H9 (cell line): ENCODE results near the gene RRAS. TPM values are rescaled to one million over a fixed set of nuclear protein-coding genes. Genes with fewer than 3 reads are reported as not detected.
A peak's percentile ranks its signal among the peaks of the same experiment; 100 is the strongest.

ENCODE experiments used
- DNase-seq: peaks from one replicate; pipeline ENCODE4 v3.0.0-alpha.2; 2017
- H2AFZ ChIP-seq: one replicate; pipeline ENCODE4 v1.6.1; 2013; ENCODE audit warnings: mild to moderate bottlenecking, low read length, control low read depth, moderate library complexity
- H2AK5ac ChIP-seq: 2 replicates; pipeline ENCODE4 v1.6.1; 2013; ENCODE audit warnings: low read length, control low read depth, mixed read lengths; ENCODE audit not compliant: insufficient read length
- H2BK120ac ChIP-seq: one replicate; pipeline ENCODE4 v1.6.1; 2013; ENCODE audit warnings: low read depth, mild to moderate bottlenecking, low read length, control low read depth, inconsistent platforms; ENCODE audit not compliant: poor library complexity, severe bottlenecking
- H2BK12ac ChIP-seq: 2 replicates; pipeline ENCODE4 v1.6.1; 2013; ENCODE audit warnings: low read length, control low read depth, mixed read lengths, low read depth; ENCODE audit not compliant: insufficient read length
- H2BK15ac ChIP-seq: 2 replicates; pipeline ENCODE4 v1.6.1; 2013; ENCODE audit warnings: low read depth, low read length, control low read depth
- H2BK20ac ChIP-seq: one replicate; pipeline ENCODE4 v1.6.1; 2013; ENCODE audit warnings: low read depth, mild to moderate bottlenecking, low read length, control low read depth, inconsistent platforms; ENCODE audit not compliant: poor library complexity, severe bottlenecking
- H2BK5ac ChIP-seq: 2 replicates; pipeline ENCODE4 v1.6.1; 2013; ENCODE audit warnings: low read length, control low read depth, mixed read lengths; ENCODE audit not compliant: insufficient read length
- H3K14ac ChIP-seq: 2 replicates; pipeline ENCODE4 v1.6.1; 2013; ENCODE audit warnings: low read length, control low read depth; ENCODE audit not compliant: insufficient read depth
- H3K18ac ChIP-seq: 2 replicates; pipeline ENCODE4 v1.6.1; 2013; ENCODE audit warnings: low read depth, mild to moderate bottlenecking, mixed read lengths, low read length, control low read depth; ENCODE audit not compliant: insufficient read length
- H3K23ac ChIP-seq: 2 replicates; pipeline ENCODE4 v1.6.1; 2013; ENCODE audit warnings: low read length, control low read depth, mixed read lengths, low read depth; ENCODE audit not compliant: insufficient read length
- H3K23me2 ChIP-seq: 2 replicates; pipeline ENCODE4 v1.6.1; 2013; ENCODE audit warnings: low read depth, mild to moderate bottlenecking, mixed read lengths, low read length, control low read depth; ENCODE audit not compliant: insufficient read length, poor library complexity, severe bottlenecking
- H3K27ac ChIP-seq: 2 replicates; pipeline ENCODE4 v1.5.1; 2013; ENCODE audit warnings: low read length, control low read depth, mixed read lengths, low read depth; ENCODE audit not compliant: insufficient read length
- H3K27me3 ChIP-seq: 2 replicates; pipeline ENCODE4 v1.6.1; 2013; ENCODE audit warnings: low read length, control low read depth, inconsistent platforms; ENCODE audit not compliant: insufficient read depth
- H3K4ac ChIP-seq: 2 replicates; pipeline ENCODE4 v1.6.1; 2013; ENCODE audit warnings: low read depth, mild to moderate bottlenecking, control low read depth, inconsistent platforms, low read length, moderate library complexity
- H3K4me1 ChIP-seq: 2 replicates; pipeline ENCODE4 v1.6.1; 2013; ENCODE audit warnings: low read length, control low read depth, inconsistent platforms; ENCODE audit not compliant: insufficient read depth
- H3K4me2 ChIP-seq: 2 replicates; pipeline ENCODE4 v1.6.1; 2013; ENCODE audit warnings: low read length, control low read depth, mixed read lengths; ENCODE audit not compliant: insufficient read length, insufficient read depth
- H3K56ac ChIP-seq: 2 replicates; pipeline ENCODE4 v1.6.1; 2013; ENCODE audit warnings: low read depth, mild to moderate bottlenecking, mixed read lengths, low read length, control low read depth; ENCODE audit not compliant: insufficient read length
- H3K79me1 ChIP-seq: 2 replicates; pipeline ENCODE4 v1.6.1; 2013; ENCODE audit warnings: low read depth, mild to moderate bottlenecking, moderate library complexity, low read length, control low read depth, inconsistent platforms; ENCODE audit not compliant: insufficient read depth, poor library complexity, severe bottlenecking
- H3K79me2 ChIP-seq: 2 replicates; pipeline ENCODE4 v1.6.1; 2013; ENCODE audit warnings: low read length, control low read depth, inconsistent platforms; ENCODE audit not compliant: insufficient read depth
- H3K9ac ChIP-seq: 2 replicates; pipeline ENCODE4 v1.6.1; 2013; ENCODE audit warnings: low read length, control low read depth, mixed read lengths; ENCODE audit not compliant: insufficient read length; ENCODE audit errors: extremely low read depth
- H3K9me3 ChIP-seq: one replicate; pipeline ENCODE4 v1.6.1; 2013; ENCODE audit warnings: low read depth, low read length, inconsistent platforms; ENCODE audit not compliant: control insufficient read depth
- H3T11ph ChIP-seq: one replicate; pipeline ENCODE4 v1.6.1; 2013; ENCODE audit warnings: mild to moderate bottlenecking, low read length, control low read depth, inconsistent platforms
- H4K20me1 ChIP-seq: one replicate; pipeline ENCODE4 v1.6.1; 2013; ENCODE audit not compliant: control insufficient read depth, insufficient read length, insufficient read depth
- H4K5ac ChIP-seq: 2 replicates; pipeline ENCODE4 v1.6.1; 2013; ENCODE audit warnings: low read depth, mild to moderate bottlenecking, mixed read lengths, low read length, control low read depth; ENCODE audit not compliant: insufficient read length
- H4K8ac ChIP-seq: replicated peaks from 2 replicates; pipeline ENCODE4 v1.6.1; 2013; ENCODE audit warnings: low read length, control low read depth, mixed read lengths, low read depth; ENCODE audit not compliant: insufficient read length
- H4K91ac ChIP-seq: 2 replicates; pipeline ENCODE4 v1.6.1; 2013; ENCODE audit warnings: low read depth, mild to moderate bottlenecking, moderate library complexity, mixed read lengths, low read length, control low read depth; ENCODE audit not compliant: insufficient read length
- H3K27ac Mint-ChIP-seq, 3 experiments: 2 replicates in 2 of 3; 3 replicates in 1 of 3; pipeline ENCODE4 v1.8.0; 2020 to 2021; ENCODE audit warnings: mixed read lengths in 3 of 3, mild to moderate bottlenecking in 1 of 3, moderate library complexity in 1 of 3
- H3K27me3 Mint-ChIP-seq: 2 replicates; pipeline ENCODE4 v1.8.0; 2021; ENCODE audit warnings: low read depth, mild to moderate bottlenecking, moderate library complexity, mixed read lengths
- H3K36me3 Mint-ChIP-seq, 3 experiments: 2 replicates in 2 of 3; 3 replicates in 1 of 3; pipeline ENCODE4 v1.8.0; 2020 to 2021; ENCODE audit warnings: low read depth in 3 of 3, mixed read lengths in 3 of 3; ENCODE audit not compliant: insufficient read depth in 1 of 3
- H3K4me1 Mint-ChIP-seq, 2 experiments: 2 replicates each; pipeline ENCODE4 v1.8.0; 2020; ENCODE audit warnings: mixed read lengths in 2 of 2
- H3K4me3 Mint-ChIP-seq, 2 experiments: 2 replicates in 1 of 2; 3 replicates in 1 of 2; pipeline ENCODE4 v1.8.0; 2020 to 2021; ENCODE audit warnings: mild to moderate bottlenecking in 2 of 2, mixed read lengths in 2 of 2, moderate library complexity in 1 of 2
- H3K9me3 Mint-ChIP-seq, 2 experiments: 2 replicates in 1 of 2; 3 replicates in 1 of 2; pipeline ENCODE4 v1.8.0; 2020; ENCODE audit warnings: mild to moderate bottlenecking in 2 of 2, mixed read lengths in 2 of 2, moderate library complexity in 1 of 2
- WGBS: extraction: QIAGEN DNeasy Blood & Tissue Kit; methylation state at CpG from one replicate; pipeline ENCODE4 v1.1.7; 2013; ENCODE audit warnings: missing lambda C conversion rate, low lambda C conversion rate, mixed read lengths; ENCODE audit not compliant: insufficient read length; ENCODE audit errors: extremely low coverage; 5-methylcytosine and 5-hydroxymethylcytosine counted together
- total RNA-seq: library from RNA; stranded (reverse); gene quantifications from 2 replicates; pipeline ENCODE4 v1.2.1, GENCODE V29; 2021
- TF ChIP-seq, protein P1 (sequence below): fragments of 200-600 bp; sonication (generic); conservative IDR thresholded peaks from 3 replicates; pipeline ENCODE4 v1.8.0; 2021; ENCODE audit warnings: antibody characterized with exemption, mild to moderate bottlenecking

RRAS gene
- total RNA-seq, 1 experiment from 2014 or later = 9.9 TPM

DNA sequence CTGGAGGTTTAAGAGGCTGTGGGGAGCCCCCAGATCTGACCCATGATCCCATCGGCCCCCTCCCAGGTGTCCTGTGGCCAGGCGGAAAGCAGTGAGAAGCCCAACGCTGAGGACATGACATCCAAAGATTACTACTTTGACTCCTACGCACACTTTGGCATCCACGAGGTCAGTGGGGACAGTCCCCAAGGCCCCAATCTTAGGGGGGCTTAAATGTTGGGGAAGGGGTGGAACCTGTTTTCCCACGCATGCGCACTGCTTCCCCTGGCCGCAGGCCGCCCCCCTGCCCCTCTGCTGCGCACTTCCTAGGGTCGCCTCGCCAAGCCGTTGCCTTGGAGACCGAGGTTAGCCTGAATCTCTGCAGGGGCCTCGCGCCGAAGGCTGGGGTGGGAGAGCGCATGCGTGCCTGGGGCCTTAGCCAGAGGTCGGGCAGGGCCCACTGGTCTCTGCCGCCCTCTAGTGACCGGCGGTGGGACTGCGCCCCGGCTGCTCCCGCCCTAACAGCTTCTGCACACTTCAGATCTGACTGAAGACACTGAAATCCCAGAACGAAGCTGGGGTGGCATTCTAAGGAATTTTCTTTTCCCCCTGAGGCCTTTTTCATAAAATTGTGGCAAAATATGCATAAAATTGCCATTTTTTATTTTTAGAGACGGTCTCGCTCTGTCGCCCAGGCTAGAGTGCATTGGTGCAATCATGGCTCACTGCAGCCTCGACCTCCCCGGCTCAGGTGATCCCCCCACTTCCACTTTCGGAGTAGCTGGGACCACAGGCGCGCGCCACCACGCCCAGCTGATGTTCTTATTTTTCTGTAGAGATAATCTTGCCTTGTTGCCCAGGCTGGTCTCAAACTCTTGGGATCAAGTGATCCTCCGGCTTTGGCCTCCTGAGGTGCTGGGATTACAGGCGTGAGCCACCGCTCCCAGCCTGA is 40.7 kb upstream of the RRAS start:
- Histone ChIP-seq H3K79me1 (peaks cover 2% of the 10 kb centered on the region), H3K27ac (no peak overlapping the region), H3K14ac (no peak overlapping the region), H2BK15ac (no peak overlapping the region), H3T11ph (no peak overlapping the region), H2AK5ac (no peak overlapping the region), H4K5ac (no peak overlapping the region), H3K9me3 (no peaks in the 10 kb centered on the region), H4K20me1 (no peaks in the 10 kb centered on the region), H2BK5ac (no peak overlapping the region), H2BK120ac (no peak overlapping the region), H4K8ac (no peak overlapping the region), H2BK20ac (no peak overlapping the region), H3K4ac (no peak overlapping the region), H3K18ac (no peak overlapping the region), H3K56ac (no peak overlapping the region), H4K91ac (no peak overlapping the region), H3K9ac (no peak overlapping the region), H3K79me2 (peaks cover 22% of the 10 kb centered on the region; the same call in 1 of the 2 replicates), H2AFZ (no peak overlapping the region), H3K4me2 (no peak overlapping the region), H2BK12ac (no peak overlapping the region), H3K27me3 (no peaks in the 10 kb centered on the region), H3K23ac (no peak overlapping the region), H3K23me2 (peaks cover 4% of the 10 kb centered on the region), H3K4me1 (peaks cover 4% of the 10 kb centered on the region; the same call in 1 of the 2 replicates)
- Mint-ChIP-seq H3K36me3 (peaks cover 40 to 52% (median 47%) of the 10 kb centered on the region in 3 experiments), H3K27ac (peak overlapping the region; percentile 95 to 98 (median 97); a peak in 4 of 7 replicates), H3K27me3 (peaks cover 2% of the 10 kb centered on the region; the same call in 1 of the 2 replicates), H3K4me1 (peaks cover 24 to 44% of the 10 kb centered on the region in 2 experiments), H3K9me3 (no peaks in the 10 kb centered on the region; a peak in 3 of 5 replicates), H3K4me3 (peak overlapping the region; percentile 91 to 98)
- TF ChIP-seq, protein P1, sequence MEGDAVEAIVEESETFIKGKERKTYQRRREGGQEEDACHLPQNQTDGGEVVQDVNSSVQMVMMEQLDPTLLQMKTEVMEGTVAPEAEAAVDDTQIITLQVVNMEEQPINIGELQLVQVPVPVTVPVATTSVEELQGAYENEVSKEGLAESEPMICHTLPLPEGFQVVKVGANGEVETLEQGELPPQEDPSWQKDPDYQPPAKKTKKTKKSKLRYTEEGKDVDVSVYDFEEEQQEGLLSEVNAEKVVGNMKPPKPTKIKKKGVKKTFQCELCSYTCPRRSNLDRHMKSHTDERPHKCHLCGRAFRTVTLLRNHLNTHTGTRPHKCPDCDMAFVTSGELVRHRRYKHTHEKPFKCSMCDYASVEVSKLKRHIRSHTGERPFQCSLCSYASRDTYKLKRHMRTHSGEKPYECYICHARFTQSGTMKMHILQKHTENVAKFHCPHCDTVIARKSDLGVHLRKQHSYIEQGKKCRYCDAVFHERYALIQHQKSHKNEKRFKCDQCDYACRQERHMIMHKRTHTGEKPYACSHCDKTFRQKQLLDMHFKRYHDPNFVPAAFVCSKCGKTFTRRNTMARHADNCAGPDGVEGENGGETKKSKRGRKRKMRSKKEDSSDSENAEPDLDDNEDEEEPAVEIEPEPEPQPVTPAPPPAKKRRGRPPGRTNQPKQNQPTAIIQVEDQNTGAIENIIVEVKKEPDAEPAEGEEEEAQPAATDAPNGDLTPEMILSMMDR = peak; percentile 99
- DNase-seq = peak; percentile 98
- no CpG with 5 or more reads among the region's 40 CpGs for WGBS
